ENCODE results near the gene SPTBN5. TPM values are rescaled to one million over a fixed set of nuclear protein-coding genes. Genes with fewer than 3 reads are reported as not detected.

SPTBN5 gene
- total RNA-seq, 1 experiment from 2014 or later: 0.10 TPM

DNA sequence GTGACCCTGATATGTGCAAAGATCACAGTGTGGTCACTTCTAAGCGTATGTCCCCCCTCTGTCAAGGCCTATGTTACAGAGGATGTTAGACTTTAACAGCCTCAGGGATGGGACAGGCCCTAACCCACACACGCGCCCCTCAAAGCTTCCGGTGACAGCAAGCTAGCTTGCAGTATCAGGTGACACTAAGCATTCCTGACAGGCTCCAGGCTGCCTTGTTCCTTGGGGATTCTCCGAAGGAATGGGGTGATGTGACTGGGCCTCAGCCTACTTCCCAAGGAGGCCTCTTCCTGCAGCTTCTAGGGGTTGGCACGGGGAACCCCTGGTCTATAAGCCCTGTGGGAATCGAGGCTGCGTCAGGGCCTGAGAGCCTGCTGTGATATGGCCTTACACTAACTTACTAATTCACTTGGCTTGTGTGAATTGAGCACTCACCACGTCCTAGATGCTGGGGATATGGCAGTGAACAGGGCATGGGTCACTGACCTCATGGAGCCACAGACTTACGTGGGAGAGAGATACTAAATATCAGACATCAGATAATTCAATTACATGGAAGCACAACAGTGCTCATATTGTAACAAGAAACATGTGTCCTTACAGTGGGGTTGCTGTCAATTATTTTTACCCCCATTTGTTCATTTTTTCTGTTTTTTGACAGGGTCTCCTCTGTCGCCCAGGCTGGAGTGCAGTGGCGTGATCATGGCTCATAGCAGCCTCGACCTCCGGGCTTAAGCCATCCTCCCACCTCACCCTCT, 11.4 kb upstream of the SPTBN5 start:
- no peak for DNase-seq (ENCODE audit: extremely low read depth, low read depth)

DNA sequence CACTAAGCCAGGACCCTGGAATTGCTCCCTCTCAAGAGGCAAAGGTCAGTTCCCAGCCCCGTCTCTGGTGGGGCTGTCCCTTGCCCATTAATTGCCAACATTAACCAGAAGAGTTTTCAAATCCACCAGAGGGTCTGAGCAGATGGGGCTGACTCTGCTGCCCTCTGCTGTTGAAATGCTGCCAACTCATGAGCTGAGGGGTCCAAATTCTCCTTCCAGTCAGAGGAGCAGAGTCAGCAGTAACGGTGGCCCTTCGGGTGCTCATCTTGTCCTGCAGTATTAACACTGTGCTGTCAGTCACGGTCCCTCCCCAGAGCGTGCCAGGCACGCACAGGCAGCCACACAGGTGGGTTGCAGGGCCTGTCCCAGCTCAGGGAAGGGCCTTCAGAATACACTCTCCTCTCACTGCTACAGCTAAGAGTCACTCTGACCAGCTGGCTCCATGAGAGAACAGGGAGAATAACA, 10.7 kb upstream of the SPTBN5 start:
- DNase-seq (ENCODE audit: extremely low read depth, low read depth): peak; percentile 57

DNA sequence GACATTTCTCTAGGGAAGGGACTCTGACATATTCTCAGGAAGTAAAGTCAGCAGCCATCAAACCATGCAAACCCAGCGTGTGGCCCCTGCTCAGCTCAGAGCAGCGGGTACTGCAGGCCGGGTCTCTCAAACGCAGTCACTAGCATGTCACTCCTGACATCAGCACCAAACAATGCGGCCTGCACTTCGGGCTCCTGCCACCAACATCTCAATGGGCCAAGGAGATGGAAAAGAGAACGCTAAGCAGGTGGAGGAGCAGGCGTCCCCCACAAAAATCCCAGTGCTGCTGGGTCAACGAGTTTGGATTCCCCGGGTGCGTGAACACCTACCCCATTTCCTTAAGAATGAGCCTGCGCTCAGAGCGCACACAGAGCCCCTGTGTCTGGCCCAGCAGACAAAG, 9.9 kb upstream of the SPTBN5 start:
- no peak for DNase-seq (ENCODE audit: extremely low read depth, low read depth)

DNA sequence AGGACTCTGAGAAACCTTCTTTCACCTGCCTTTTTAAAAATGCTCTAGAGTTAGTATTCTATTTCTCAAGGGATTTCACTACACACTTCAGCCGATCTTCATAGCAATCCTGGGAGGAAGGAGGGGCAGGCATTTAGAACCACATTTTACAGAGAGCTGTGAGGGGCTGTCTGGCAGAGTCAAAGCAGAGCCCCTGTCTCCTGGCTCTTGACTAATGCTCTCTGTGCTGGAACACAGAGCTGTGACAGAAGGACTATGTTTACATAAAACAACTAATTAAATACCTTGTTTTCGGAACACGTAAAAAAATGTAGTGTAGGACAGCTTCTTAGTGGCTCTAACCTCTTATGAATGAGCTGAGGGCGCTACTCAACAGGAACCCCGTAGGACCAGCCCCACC, 7.6 kb upstream of the SPTBN5 start:
- DNase-seq (ENCODE audit: extremely low read depth, low read depth): no peak

DNA sequence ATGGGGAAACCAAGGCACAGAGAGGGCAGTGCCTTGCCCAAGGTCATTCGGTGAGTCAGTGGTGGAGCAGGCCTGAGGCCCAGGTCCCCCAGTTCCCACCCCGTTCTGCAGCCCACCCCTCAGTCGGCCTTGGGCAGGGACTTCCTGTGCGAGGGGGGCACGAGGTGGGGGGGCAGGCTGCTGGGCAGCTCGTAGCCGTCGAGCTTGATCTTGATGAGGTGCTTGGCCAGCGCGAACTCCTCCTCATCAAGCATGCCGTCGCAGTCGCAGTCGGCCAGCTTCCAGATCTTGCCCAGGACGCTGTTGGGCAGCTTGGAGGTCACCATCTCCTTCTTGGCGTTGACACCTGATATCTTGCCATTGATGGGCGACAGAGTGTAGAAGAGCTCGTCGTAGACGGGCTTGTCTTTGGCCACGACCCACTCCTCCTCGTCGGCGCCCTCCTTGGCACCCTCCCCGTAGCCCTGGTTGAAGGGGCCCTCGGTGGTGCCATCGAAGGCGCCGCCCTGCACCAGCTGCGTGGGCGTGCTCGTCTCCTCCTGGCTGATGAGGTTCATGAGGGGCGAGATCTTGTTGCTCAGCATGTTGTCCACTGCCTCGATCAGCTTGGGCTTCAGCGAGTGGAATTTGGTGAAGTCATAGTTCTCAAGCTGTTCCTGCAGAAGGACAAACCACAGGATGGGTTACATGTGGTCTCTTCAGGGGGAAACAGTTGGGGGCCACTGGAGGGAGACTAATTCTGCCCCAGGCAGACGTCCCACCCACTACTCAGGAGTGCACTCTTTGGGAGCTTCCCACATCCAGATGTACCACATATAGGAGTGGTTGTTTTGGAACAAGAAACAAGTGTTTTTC, 6.9 kb upstream of the SPTBN5 start:
- no peak for DNase-seq (ENCODE audit: extremely low read depth, low read depth)

DNA sequence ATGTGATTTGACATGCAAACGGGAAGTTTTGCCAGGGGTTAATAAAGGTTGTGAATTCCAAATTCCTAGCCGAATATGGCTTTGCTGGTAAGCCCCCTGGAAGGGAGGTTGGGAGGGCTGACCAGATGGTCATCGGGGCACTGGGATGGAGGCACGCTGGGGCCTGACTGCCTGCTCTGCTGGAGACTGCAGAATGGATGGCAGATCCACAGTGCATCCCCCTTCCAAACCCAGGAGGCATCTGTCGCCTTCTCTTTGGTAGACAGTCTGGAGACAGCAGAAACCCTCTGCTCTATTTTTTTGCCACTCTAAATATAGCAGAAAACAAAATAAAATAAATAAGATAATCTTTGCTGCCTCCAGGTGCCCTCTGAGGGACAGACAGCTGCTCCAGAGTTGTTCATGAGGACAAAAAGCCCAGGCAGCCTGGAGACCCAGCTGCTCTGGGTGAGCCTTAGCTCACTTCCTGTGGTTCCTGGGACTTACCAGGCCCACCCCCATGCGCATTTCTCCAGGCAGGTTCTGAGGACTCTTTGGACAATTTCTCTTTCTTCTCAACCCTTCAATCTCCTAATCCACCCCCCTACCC, 6.1 kb upstream of the SPTBN5 start:
- DNase-seq (ENCODE audit: extremely low read depth, low read depth): no peak

DNA sequence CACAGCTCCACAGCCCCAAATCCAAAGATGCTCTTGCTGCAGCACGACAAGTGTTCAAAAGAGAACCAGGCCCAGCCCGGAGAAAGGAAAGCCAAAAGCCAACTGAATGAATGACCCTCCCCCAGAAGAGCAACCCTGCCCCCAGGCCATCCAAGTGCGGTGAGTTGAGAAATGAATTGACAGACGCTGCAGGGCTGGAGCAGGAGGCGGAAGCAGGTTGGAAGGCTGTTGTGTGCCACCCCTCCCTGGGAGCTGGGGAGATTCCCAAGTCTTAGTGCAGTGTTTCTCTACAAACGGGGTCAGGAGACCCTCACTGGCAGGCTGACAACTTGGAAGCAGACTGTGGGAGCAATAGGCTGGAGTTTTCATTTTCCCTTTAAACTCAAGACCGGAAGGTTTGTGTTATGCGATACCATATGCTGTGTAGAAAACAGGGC, 3.5 kb upstream of the SPTBN5 start:
- DNase-seq (ENCODE audit: extremely low read depth, low read depth): no peak

DNA sequence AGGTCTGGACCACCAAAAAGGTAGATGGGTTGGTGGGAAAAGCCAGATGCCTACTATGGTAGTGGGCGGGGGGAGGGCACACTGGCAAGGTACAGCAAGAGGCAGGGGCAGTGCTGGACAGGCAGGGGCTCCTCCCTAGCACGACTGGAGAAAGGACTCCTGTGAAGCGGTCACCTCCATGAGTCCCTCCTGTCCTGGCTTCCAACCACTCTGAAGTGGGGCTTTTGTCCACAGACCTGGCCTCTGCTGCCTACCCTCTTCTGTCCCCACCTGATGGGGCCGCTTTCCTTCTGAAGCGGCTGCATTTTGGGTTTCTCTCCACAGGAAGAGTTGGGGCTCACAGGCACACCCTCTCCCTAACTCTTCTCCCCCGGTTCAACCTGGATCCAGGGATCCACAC, 2.7 kb upstream of the SPTBN5 start:
- DNase-seq (ENCODE audit: extremely low read depth, low read depth): no peak

DNA sequence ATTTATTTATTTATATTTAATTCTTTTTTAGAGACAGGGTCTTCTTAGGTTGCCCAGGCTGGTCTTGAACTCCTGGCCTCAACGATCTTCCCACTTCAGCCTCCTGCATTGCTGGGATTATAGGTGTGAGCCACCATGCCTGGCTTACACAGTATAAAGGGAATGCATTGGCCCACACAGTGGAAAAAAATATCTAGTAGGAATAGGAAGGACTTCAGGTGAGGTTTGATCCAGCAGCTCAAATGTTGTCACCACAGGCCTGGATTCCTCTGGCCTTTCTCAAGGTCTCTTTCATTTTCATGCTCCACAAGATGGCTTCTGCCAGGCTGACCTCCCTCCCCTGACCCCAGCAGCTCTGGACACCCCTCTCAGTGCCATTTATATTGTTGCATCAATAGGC, 2.1 kb upstream of the SPTBN5 start:
- DNase-seq (ENCODE audit: extremely low read depth, low read depth): no peak

DNA sequence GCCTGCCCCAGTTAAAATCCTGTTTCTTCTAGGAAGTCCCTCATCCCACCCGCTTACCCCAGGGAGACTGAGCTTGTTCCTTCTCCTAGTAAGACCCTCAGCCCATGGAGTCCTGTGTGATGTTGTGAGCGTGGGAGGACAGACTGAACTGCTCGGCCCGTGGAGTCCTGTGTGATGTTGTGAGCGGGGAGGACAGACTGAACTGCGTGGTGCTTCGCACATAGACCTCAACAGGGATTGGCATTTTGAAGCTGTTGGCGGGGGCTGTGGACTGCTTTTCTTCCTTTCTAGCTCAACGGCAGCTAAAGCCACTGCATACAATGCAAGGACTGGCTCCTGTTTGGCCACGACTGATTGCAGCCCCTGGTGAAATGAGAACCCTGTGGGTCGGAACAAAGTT, 1.6 kb upstream of the SPTBN5 start:
- DNase-seq (ENCODE audit: extremely low read depth, low read depth): no peak

DNA sequence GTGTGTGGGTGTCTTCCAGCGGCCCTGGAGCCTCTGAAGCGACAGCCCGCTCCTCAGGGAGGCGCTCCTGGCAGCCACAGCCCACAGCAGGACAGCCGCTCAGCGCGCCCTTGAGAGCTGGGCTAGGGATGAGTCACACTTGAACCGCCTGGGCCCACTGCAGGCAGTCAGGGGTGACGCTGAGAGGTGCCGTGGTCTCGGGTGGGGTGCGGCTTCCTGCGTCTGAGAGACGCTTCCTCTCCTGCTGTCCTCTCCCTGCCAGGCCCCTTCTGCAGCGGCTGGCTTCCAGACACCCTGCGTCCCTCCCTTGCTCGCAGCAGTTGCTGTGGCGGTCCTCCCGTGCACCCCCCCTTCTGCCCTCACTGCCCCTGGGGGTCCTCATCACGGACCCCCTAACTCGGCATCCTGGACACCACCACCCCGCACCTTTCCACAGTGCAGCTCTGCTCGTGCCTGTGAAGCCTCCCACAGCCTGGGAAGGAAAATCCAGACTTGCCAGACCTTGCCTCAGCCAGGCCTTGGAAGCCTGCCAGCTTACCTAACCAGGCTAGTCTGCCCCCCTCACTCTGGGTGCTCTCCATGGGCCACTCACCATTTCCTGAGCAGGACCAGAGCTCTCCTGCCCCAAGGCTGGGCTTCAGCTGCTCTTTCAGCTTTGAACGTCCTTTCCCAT, 1.1 kb upstream of the SPTBN5 start:
- no peak for DNase-seq (ENCODE audit: extremely low read depth, low read depth)

DNA sequence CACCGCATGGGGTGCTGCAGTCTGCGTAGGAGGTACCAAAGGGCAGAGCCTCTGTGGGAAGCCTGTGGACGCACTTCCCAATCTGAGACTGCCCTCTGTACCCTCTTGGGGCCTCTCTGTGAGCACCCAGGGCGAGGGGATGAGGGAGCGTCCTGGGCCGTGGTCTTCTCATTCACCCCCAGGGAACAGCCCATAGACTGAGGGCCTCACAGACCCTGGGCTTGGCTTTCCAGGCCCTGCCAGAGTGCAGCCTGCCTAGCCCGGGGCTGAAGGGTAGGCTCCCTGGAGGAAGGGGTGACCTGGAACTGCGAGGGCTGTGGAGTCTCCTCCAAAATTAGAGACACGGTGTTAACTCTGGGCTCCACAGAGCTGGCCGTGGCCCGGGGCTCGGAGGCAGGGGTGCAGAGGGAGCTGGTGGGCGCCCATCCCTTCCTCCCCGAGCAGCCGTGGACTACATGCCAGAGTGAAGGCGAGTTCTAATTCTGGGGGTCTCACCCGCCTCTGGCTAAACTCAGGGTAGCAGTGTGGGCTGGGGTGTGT, 468 bp upstream of the SPTBN5 start:
- DNase-seq (ENCODE audit: extremely low read depth, low read depth): no peak

DNA sequence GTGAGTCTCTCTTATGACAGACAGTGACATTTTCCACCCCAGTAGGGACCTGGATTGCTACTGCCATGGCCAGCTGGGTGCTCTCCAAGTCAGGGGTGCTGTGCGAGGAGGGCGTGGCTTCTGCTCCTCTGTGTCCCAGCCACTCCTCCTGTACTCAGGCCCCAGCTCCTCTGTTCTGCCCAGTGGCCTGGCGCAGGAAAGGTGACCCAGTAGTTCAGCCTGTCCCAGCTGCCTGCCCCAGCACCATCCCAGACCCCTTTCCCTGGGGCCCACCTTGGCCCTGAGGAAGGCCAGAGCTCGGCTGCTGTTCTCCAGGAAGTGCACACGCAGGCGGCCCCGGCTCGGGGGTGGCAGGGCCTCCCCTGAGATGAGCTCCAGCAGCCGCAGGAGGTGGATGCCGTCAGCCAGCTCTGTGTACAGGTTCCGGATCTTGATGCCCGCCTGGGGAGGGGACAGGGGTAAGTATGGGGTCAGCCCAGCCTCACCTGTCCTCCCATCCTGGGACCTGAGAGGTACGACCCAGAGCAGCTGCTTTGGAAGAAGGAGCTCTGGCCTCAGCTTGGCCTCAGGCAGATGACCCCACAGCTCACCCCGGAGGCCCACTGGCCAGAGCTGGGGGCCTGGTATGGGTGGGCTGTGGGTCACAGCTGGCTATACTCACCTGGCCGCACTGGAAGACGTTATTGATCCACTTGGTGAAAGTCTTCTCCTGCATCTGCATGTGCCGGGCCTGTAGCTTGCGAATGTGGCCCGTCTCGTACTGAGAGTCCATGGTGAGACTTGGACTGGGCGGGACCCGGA, 1.0 kb downstream of the SPTBN5 start:
- no peak for DNase-seq (ENCODE audit: extremely low read depth, low read depth)

DNA sequence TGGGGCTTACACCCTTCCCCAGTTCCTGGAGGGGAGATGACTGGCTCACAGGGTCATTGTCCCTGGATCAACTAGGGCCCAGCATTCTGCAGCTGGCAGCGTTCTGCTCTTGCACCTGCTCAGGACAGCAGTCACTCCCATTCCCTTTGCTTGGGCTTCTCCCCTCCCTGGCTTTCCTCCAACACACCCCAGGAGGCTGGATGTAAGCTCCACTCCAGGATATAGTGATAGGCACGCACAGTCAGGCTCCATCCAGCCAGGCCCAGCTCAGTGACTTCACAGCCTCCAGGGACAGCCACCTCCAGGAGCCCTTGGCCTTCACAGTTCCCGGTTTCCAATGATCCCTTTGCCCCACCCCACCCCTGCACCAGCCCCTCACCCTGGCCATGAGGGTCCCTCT, 1.9 kb downstream of the SPTBN5 start:
- no peak for DNase-seq (ENCODE audit: extremely low read depth, low read depth)

DNA sequence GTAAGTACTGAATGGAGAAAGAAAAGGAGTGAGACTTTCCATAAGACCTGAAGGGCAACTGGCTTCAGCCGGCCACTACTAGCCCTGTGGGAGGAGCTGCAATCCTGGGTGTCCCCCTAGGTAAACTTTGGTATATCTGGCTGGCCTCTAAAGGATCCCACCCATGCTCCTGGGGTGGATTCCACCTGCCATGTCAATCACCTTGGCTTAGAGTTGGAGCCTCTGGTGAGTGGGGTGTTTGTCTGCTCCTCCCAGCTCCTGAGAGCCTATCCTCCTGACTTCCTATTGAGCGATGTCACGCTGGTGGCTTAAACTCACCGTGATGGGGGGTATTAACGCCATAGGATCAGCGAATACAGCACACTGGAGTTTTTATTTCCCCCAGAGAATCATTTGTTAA, 2.6 kb downstream of the SPTBN5 start:
- no peak for DNase-seq (ENCODE audit: extremely low read depth, low read depth)

DNA sequence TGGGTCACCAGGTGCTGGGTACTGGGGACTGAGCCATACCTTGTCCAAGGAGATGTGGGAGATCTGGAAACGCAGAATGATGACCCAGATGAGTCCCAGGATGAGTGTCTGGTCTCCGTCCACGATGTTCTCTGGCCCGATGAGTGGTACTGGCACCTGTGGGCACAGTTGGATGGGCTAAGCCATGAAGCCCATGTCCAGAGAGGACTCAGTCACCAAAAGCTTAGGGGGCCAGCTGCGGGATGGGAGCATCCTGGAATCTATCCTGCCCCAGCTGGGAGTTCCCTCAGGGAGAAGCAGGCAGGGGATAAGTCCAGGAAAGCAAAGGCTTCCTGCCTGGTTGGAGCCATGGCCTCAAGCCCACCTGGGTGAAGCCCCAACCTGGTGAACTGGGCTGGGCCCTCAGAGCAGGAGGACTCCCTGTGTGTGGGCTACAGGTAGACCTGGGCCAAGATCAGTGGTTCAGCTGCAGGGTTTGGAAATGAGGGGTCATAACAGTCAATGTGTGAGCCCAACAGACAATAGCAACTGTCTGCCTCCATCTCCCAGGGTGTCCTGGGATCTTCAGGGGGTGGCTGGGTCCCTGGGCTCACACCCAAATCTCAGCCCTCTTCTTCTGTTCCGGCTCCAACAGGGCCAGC, 3.7 kb downstream of the SPTBN5 start:
- DNase-seq (ENCODE audit: extremely low read depth, low read depth): no peak

DNA sequence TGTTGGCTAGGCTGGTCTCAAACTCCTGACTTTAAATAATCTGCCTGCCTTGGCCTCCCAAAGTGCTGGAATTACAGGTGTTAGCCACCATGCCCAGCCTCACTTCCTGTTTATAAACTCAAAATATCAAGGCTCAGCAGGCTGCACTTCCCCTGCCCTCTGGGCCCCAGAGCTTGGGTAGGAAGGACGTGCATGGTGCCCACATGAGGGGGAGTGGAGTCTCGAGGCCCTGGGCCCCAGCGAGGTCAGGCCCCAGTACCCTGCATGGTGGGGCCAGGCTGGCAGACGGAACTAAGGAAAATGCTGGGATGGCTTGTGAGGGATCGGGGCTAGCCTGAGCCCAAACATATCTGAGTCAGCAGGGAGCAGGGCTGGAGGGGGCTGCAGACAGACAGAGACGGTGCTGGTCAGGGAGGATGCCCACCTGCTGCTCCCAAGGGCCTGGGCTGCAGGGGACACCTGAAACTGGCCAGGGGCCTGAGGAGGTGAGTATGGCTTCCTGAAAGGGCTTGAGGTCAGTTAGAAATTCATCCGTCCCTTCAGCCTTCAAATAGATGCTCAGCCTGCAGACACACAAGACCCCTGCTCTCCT, 5.1 kb downstream of the SPTBN5 start:
- no peak for DNase-seq (ENCODE audit: extremely low read depth, low read depth)

DNA sequence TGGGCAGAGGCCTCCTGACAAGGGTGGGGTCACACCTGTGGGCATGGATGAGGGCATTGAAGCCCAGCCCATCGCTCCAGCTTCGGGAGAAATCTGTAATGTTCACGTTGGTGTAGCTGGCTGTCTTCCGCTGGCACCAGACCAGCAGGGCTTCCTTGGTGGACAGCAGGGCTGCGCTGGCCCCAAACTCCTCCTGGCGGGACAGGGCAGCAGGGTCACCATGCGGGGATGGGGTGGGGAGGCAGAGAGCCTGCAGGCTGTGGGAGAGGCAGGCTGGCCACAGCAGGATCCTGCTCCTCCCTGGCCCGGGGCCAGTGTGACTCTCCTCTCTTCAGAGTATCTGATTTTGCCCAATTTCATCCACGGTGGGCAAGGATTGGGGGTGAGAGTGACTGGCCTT, 6.0 kb downstream of the SPTBN5 start:
- DNase-seq (ENCODE audit: extremely low read depth, low read depth): no peak

DNA sequence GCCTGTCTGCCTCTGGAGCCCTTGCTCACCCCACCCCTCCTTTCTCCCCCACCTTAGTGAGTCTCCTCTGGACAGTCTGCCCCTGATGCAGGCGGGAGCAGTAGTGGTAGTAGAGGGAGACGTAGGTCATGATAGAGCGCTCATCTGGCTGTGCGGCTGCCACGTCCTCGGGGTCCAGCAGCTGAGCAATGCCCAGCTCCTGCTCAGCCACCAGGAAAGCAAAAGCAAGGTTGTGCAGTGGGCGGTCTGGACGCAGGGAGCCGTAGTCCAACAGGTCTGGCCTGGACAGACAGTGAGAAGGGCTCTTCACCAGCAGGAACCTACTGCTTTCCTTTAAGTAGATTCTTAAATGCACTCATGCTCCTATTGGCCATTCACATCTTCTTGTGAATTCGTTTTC, 6.7 kb downstream of the SPTBN5 start:
- DNase-seq (ENCODE audit: extremely low read depth, low read depth): no peak

All from NCI-H460 (cell line).